RPMI8226 (cell line): ENCODE measurements around the gene POLR2I.
"Not testable (repeated sequence)": the region's sequence is repeated elsewhere in the genome, so short reads cannot be mapped to it uniquely, and the experiment has no call there.

Experiments used
- DNase-seq: peaks from one replicate; pipeline ENCODE4 v3.0.0-alpha.2; 2015

POLR2I gene

DNA sequence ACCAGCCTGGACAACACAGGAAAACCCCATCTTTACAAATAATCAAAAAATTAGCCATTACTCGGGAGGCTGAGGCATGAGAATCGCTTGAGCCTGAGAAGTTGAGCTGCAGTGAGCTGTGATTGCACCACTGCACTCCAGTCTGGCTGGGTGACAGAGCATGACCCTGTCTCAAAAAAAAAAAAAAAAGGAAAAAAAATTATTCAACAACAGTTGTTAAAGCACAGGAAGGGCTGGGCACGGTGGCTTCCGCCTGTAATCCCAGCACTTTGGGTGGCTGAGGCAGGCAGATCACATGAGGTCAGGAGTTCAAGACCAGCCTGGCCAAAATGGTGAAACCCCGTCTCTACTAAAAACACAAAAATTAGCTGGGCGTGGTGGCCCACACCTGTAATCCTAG is 16.5 kb upstream of the POLR2I start:
- not testable (repeated sequence) for DNase-seq

- no peak for DNase-seq
Measured at GRCh38 chr19:36128392-36128736, 13.7 kb upstream of the POLR2I start.

DNA sequence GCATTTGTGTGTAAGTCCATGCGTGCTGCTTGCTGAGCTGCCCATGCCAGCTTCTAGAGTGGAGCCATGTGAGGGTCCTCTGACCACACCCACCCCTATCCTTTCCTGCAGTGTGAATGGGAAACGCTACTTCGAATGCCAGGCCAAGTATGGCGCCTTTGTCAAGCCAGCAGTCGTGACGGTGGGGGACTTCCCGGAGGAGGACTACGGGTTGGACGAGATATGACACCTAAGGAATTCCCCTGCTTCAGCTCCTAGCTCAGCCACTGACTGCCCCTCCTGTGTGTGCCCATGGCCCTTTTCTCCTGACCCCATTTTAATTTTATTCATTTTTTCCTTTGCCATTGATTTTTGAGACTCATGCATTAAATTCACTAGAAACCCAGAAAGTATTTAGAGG is 10.9 kb upstream of the POLR2I start:
- DNase-seq: no peak

DNA sequence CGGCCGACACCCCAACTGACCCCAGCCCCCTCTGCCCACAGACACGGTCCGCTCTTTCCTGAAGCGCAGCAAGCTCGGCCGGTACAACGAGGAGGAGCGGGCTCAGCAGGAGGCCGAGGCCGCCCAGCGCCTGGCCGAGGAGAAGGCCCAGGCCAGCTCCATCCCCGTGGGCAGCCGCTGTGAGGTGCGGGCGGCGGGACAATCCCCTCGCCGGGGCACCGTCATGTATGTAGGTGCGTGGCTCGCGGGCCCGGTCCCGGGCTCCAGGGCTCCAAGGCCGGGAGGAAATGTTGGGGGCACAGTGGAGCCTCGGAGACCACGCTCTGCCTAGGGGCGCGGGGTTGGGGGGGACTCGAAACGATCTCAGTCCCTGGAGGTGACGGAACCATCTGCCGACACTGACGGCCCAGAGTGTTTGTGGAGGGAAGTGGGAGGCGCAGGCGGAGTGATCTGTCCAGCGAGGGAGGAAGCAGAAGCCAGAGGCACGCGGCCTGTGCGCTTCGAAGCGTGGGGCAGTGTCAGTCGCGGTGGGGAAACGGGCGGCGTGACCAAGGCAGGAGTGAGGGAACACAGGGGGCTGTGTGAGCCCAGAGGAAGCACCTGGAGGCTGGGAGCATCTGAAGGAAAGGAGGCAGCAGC is 6.9 kb upstream of the POLR2I start:
- no peak for DNase-seq

GRCh38 chr19:36120984-36121358 is 6.3 kb upstream of the POLR2I start:
- DNase-seq: no peak

GRCh38 chr19:36120092-36120983 is 5.7 kb upstream of the POLR2I start:
- no peak for DNase-seq

GRCh38 chr19:36116344-36116637 is 1.6 kb upstream of the POLR2I start:
- DNase-seq: no peak

GRCh38 chr19:36115453-36116343 is 1.0 kb upstream of the POLR2I start, which contains the start of gene TBCB:
TBCB (plus strand) TSS chr19:36115468; CDS start chr19:36115561, 93 bp downstream.
- DNase-seq: no peak

- DNase-seq: peak; percentile 42
Measured at GRCh38 chr19:36113894-36114720, 568 bp downstream of the POLR2I start.

DNA sequence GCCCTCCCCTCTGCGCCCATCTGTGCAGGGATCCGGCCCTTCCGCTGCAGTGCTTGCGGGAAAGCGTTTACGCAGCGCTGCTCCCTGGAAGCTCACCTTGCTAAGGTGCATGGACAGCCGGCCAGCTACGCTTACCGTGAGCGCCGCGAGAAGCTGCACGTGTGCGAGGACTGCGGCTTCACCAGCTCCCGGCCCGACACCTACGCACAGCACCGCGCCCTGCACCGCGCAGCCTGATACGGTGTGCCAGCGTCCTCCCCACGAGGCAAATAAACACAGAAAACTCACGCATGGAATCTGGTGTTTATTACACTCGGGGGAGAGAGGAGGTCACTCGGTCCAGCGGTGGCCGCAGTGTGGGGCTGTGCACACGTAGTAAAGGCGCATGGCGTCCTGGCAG is 1.2 kb downstream of the POLR2I start:
- no peak for DNase-seq

GRCh38 chr19:36112678-36113077 is 2.0 kb downstream of the POLR2I start:
- no peak for DNase-seq

DNA sequence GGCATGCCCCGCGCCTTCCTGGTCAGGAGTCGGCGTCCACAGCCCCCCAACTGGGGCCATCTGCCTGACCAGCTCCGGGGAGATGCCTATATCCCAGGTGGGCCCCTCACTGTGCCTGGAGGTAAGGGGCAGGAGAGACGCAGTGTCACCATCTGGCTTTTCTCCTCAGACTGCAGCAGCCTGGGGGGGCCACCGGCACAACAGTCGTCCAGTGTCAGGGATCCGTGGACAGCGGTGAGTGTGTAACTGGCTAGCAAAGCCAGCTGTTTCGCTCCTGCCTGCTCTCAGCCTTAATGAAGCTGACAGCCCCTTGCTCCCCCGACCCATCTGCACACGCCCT is 3.5 kb downstream of the POLR2I start:
- DNase-seq: no peak

DNA sequence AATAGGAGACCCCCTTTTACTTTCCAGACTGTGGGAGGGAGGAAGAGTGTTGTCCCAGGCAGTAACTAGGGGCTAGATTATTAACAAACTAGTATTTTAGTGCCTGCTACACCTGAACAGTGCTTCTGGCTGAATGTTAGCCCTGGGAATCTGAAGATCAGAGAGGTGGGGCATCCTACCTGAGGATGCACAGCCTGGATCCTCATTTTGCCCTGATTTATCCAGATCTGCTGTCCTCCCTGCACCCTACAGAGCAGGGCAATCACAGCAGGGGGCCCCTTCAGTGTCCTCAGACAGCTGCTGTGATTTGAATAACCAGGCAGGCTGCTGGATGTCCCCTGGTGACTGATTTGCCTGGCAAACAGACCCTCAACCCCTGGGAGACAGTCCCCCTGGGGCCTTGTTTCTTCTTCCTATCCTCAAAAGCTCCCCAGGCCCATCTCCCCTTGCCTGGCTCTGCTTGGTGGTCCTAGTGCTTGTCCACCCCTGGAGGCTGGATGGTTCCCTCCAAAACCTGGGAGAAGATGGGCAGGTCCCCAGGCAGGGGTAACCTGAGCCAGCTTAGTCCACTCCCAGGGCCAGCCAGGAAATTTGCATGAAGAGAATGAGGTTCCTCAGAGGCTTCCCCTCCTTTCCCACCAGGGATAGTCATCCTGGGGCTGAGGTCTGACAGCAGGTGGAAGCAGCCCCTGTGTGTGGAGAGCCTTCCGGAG is 4.0 kb downstream of the POLR2I start, which contains the start of gene OVOL3:
TSS of gene OVOL3 (plus strand) at position 657 of the 713 bp plus-strand sequence. CDS start 60 bp downstream, outside the sequence.
- DNase-seq: no peak

DNA sequence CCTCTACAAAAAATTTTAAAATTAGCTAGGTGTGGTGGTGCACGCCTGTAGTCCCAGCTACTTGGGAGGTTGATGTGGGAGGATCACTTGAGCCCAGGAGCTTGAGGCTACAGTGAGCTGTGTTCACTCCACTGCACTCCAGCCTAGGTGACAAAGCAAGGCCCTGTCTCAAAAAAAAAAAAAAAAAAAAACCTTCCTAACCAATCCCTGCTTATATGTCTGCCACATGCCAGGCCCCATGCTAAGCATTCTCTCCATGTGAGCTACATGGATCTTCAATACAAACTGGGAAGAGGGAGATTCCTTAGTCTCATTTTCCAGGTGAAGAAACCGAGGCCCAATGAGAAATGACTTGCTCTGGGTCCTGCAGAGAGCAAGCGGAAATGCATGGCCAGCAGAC is 6.0 kb downstream of the POLR2I start:
- no peak for DNase-seq

GRCh38 chr19:36106991-36107390 is 7.7 kb downstream of the POLR2I start:
- DNase-seq: no peak

- DNase-seq: no peak
Measured at GRCh38 chr19:36106441-36106840, 8.2 kb downstream of the POLR2I start.

- DNase-seq: no peak
Measured at GRCh38 chr19:36103842-36104552, 10.7 kb downstream of the POLR2I start.

- DNase-seq: no peak
Measured at GRCh38 chr19:36103040-36103626, 11.5 kb downstream of the POLR2I start.

DNA sequence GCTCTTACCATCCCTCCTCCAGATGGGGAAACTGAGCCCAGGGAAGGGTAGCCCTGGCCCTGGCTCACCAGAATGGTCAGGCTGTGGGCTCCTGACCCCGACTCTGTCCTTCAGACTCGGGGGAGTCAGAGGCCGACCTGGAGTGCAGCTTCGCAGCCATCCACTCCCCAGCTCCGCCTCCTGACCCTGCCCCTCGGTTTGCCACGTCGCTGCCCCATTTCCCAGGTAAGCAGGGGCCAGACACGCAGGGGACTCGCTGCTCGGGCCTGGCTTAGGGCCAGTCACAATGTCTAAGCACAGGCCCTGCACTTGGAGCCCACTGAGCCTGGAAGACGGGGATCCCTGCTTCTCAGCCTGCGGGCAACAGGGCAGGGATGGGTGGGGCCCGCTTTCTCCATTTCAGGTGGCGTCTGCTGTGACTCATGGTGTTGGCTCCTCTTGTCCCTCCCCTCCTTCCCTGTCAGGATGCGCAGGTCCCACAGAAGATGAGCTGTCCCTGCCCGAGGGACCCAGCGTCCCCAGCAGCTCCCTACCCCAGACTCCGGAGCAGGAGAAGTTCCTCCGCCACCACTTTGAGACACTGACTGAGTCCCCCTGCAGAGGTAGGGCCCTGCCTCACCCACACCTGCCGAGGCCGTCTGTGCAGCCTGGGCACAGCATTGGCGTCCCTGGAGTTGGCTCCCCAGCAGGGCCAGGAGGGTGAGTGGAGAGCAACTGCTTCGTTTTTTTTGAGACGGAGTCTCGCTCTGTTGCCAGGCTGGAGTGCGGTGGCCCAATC is 12.9 kb downstream of the POLR2I start:
- DNase-seq: no peak

GRCh38 chr19:36100476-36100875 is 14.2 kb downstream of the POLR2I start:
- DNase-seq: no peak
